Upper lobe of left lung (tissue), 4 donors: ENCODE measurements around the gene CCNDBP1.
"Not testable (repeated sequence)": the region's sequence is repeated elsewhere in the genome, so short reads cannot be mapped to it uniquely, and the experiment has no call there.

Experiments used
- POLR2A ChIP-seq, 4 donors: fragments of 450-650 bp; IDR thresholded peaks; one replicate each; pipeline ENCODE4 v1.5.1; 2016 to 2017; ENCODE audit warnings: antibody characterized with exemption in 4 of 4, mild to moderate bottlenecking in 2 of 4
- TF ChIP-seq, protein P1 (sequence below), 6 experiments: fragments of 450-650 bp in 4 of 6; fragments of 200-600 bp in 2 of 6; sonication (generic) in 2 of 6; IDR thresholded peaks; one replicate each; pipeline ENCODE4 v1.5.1; 2016 to 2019; ENCODE audit warnings: antibody characterized with exemption in 6 of 6

DNA sequence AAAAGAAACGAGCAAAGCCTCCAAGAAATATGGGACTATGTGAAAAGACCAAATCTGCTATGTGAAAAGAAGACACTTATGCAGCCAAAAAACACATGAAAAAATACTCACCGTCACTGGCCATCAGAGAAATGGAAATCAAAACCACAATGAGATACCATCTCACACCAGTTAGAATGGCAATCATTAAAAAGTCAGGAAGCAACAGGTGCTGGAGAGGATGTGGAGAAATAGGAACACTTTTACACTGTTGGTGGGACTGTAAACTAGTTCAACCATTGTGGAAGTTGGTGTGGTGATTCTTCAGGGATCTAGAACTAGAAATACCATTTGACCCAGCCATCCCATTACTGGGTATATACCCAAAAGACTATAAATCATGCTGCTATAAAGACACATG lies 8.1 kb upstream of the CCNDBP1 start:
- TF ChIP-seq, protein P1, sequence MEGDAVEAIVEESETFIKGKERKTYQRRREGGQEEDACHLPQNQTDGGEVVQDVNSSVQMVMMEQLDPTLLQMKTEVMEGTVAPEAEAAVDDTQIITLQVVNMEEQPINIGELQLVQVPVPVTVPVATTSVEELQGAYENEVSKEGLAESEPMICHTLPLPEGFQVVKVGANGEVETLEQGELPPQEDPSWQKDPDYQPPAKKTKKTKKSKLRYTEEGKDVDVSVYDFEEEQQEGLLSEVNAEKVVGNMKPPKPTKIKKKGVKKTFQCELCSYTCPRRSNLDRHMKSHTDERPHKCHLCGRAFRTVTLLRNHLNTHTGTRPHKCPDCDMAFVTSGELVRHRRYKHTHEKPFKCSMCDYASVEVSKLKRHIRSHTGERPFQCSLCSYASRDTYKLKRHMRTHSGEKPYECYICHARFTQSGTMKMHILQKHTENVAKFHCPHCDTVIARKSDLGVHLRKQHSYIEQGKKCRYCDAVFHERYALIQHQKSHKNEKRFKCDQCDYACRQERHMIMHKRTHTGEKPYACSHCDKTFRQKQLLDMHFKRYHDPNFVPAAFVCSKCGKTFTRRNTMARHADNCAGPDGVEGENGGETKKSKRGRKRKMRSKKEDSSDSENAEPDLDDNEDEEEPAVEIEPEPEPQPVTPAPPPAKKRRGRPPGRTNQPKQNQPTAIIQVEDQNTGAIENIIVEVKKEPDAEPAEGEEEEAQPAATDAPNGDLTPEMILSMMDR (IDR thresholded peaks at IDR 0.05), result not testable (repeated sequence)
- TF ChIP-seq POLR2A (IDR thresholded peaks at IDR 0.05), result not testable (repeated sequence)
